GM18507 (cell line): ENCODE data around the gene DCTN5.
"Not testable (repeated sequence)": the region's sequence is repeated elsewhere in the genome, so short reads cannot be mapped to it uniquely, and the experiment has no call there.

ENCODE experiments used
- DNase-seq: peaks from one replicate; pipeline ENCODE4 v3.0.0; 2011; ENCODE audit warnings: low read depth; ENCODE audit not compliant: insufficient read length; ENCODE audit errors: extremely low spot score
- FAIRE-seq: peaks from 2 replicates; lab custom pipeline; 2011; peaks lifted over from hg19 to GRCh38; lab: Jason Lieb, UNC

Gene DCTN5

GRCh38 chr16:23640931-23641765, at the start of gene DCTN5, which contains the start of gene PALB2:
Gene DCTN5 (plus strand): TSS chr16:23641466. CDS start chr16:23641543, 77 bp downstream.
Gene PALB2 (minus strand): TSS chr16:23641310. CDS start chr16:23641157, 153 bp downstream.
- peak; percentile 99 for DNase-seq
- FAIRE-seq: peak; percentile 96

DNA sequence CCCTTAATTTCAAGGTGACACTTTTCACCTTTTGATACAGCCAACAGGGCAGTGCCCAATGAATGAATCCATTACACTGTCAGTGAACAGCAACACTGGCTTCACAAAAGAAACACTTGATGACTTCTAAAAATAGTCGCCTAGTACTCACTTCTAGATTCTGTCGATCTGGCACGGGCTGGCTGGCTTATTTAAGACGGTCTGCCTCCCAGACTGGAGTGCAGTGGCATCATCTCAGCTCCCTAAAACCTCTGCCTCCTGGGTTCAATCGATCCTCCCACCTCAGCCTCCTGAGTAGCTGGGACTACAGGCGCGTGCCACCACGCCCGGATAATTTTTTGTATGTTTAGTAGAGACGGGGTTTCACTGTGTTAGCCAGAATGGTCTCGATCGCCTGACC, 47.1 kb upstream of the DCTN5 start:
- DNase-seq: no peak
- no peak for FAIRE-seq

- DNase-seq (no peak), FAIRE-seq (no peak)
Measured at GRCh38 chr16:23595246-23595950, 45.9 kb upstream of the DCTN5 start.

GRCh38 chr16:23595951-23596720, 45.1 kb upstream of the DCTN5 start, which contains the start of gene NDUFAB1:
Gene NDUFAB1 (minus strand): TSS chr16:23596316. CDS start chr16:23596290, 26 bp downstream.
- FAIRE-seq: peak; percentile 70
- DNase-seq: peak; percentile 87

GRCh38 chr16:23597003-23597756, 44.1 kb upstream of the DCTN5 start:
- FAIRE-seq (no peak), DNase-seq (no peak)

- DNase-seq (no peak), FAIRE-seq (no peak)
Measured at GRCh38 chr16:23607726-23608125, 33.5 kb upstream of the DCTN5 start.

DNA sequence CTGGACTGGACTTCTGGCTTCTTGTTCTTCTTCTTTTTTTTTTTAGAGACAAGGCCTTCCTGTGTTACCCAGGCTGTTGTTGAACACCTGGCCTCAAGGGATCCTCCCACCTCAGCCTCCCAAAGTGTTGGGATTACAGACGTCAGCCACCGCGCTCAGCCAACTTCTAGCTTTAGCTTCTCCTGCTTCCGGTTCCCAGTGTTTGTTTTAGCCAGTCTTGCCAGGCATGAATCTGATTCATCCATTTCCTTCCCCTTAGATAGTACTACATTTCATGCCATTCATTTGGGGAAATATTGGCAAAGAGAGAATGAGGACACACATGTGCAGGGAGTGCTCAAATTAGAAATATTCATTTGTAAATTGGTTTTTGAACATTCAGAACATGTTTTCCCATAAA, 33.1 kb upstream of the DCTN5 start:
- DNase-seq (no peak), FAIRE-seq (no peak)

- no peak for FAIRE-seq
- no peak for DNase-seq
Measured at GRCh38 chr16:23609929-23610328, 31.3 kb upstream of the DCTN5 start.

DNA sequence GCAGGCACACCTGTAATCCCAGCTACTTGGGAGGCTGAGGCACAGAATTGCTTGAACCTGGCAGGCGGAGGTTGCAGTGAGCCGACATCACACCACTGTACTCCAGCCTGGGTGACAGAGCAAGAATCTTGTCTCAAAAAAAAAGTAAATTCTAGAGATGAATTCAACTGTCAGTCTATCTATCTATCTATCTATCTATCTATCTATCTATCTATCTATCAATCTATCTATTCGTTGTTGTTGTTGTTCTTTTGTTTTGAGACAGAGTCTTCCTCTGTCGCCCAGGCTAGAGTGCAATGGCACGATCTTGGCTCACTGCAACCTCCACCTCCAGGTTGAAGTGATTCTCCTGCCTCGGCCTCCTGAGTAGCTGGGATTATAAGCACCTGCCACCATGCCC, 30.4 kb upstream of the DCTN5 start:
- DNase-seq, FAIRE-seq: not testable (repeated sequence)

DNA sequence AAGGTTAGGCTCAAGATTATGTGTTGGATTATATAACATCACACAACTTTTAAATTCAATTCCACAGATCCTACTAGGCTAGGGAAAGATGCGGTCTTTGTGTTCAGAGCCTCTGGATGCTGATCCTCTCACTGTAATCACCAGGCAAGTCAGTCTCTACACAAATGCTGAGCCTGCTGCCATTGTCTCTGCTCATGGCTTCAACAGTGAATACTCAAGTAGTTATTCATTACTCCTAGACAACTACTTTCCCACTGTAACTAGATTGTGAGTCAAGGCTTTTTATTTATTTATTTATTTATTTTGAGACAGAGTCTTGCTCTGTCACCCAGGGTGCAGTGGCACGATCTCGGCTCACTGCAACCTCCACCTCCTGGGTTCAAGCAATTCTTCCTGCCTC, 29.3 kb upstream of the DCTN5 start:
- FAIRE-seq (no peak), DNase-seq (no peak)

DNA sequence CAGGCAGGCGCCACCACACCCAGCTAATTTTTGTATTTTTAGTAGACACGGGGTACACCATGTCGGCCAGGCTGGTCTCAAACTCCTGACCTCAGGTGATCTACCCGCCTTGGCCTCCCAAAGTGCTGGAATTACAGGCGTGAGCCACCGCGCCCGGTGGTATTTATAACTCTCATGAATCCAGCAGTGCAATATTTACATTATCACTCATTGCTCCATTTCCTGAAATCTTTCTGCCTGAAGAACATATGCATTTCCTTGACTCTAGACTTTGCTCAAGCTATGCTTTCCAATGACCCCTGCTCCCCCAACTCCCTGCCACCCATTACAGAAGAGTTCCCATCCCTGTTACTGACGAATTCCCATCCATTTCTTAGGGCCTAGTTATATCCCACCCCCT, 25.5 kb upstream of the DCTN5 start:
- DNase-seq (no peak), FAIRE-seq (no peak)

- FAIRE-seq (no peak), DNase-seq (no peak)
Measured at GRCh38 chr16:23624092-23624491, 17.2 kb upstream of the DCTN5 start.

- no peak for FAIRE-seq
Measured at GRCh38 chr16:23629516-23629915, 11.8 kb upstream of the DCTN5 start.

DNA sequence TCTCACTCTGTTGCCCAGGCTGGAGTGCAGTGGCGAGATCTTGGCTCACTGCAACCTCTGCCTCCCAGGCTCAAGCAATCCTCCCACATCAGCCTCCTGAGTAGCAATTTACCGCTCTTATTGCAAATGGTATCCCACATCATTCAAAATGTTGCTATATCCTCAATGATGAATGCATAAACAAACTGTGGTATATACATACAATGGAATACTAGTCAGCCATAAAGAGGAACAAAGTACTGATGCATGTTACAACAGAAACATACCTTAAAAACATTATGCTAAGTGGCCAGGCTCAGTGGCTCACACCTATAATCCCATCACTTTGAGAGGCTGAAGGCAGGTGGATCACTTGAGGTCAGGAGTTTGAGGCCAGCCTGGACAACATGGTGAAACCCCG, 9.4 kb upstream of the DCTN5 start:
- DNase-seq, FAIRE-seq: not testable (repeated sequence)

More at GRCh38 chr16:23629516-23629915, 11.8 kb upstream of the DCTN5 start:
- no peak for DNase-seq

DNA sequence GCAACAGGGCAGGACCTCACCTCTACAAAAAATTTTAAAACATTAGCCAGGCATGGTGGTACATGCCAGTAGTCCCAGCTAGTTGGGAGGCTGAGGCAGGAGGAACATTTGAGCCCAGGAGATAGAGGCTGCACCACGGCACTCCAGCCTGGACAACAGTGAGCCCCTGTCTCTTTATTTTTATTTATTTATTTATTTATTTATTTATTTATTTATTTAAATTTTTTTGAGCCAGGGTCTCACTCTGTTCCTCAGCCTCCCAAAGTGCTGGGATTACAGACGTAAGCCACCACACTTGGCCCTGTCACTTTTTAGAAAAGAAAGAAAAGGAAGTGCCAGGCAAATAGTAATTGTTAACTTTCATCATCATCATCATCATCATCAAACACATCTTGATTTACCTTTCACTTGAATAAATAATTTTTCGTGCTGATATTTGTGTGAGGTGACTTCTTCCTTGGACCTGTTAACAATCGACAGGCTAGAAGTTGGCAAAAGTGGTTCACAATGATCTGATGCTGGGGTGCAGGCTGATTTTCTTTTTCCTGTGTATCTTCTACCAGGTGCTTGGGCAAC, 6.7 kb upstream of the DCTN5 start:
- DNase-seq: no peak
- FAIRE-seq: no peak

DNA sequence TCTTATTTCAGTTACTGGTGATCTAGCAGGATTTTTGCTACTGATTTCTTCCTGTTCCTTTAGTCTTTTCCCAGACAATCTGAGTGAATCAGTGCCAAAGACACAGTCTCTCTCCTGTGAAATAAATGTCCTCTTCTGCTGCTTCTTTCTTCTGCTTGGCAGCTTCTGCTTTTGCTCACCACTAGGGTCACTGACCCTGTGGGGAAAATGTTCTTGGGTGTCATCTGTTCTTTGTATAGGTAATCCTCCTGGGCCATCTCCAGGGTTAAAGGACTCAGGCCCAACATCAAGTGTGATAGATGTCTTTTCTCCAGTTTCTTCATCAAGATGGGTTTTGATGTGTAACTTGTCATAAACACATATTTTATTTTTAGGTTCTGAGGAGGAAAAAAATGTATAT, 5.3 kb upstream of the DCTN5 start:
- FAIRE-seq (no peak), DNase-seq (no peak)

DNA sequence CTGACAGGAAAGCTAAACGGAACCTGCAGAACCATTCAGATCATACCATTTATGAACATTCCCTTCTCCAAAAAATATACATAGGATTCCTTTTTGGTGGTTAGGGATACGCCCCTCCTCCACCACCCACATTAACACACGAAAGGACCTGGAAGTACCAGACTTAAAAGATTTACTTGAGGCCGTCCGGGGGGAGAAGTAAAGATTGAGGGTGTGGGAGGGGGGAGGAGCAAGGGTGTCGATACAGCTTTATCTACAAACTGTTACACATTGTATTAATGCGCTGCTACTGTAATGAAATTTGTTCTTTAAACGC, 693 bp upstream of the DCTN5 start:
- DNase-seq (no peak), FAIRE-seq (no peak)

GRCh38 chr16:23642246-23642774, 1.0 kb downstream of the DCTN5 start:
- DNase-seq (no peak), FAIRE-seq (no peak)
